PFSK-1 (cell line): Measurements from ENCODE around the gene MARCHF10.

Experiments used
- FOXP2 ChIP-seq: optimal IDR thresholded peaks from 2 replicates; pipeline ENCODE3; 2011; ENCODE audit warnings: borderline replicate concordance, control low read depth, inconsistent platforms; ENCODE audit not compliant: insufficient read depth; ENCODE audit errors: extremely low read length, extremely low read depth
- POLR2AphosphoS5 ChIP-seq: IDR thresholded peaks from 2 replicates; pipeline ENCODE4 v1.6.1; 2012; ENCODE audit warnings: low read depth, mild to moderate bottlenecking, control low read depth, low read length, moderate library complexity
- SIN3A ChIP-seq: IDR thresholded peaks from 2 replicates; pipeline ENCODE4 v1.6.1; 2012; ENCODE audit warnings: mild to moderate bottlenecking, low read length, moderate library complexity, borderline replicate concordance; ENCODE audit not compliant: insufficient read depth
- TAF1 ChIP-seq: IDR thresholded peaks from 2 replicates; pipeline ENCODE4 v1.6.1; 2012; ENCODE audit warnings: low read length, control low read depth, borderline replicate concordance; ENCODE audit not compliant: insufficient read depth
- TF ChIP-seq, protein P1 (sequence below), 2 experiments: IDR thresholded peaks; 2 replicates each; pipeline versions ENCODE4 v1.6.1 to v1.8.0; 2011 to 2012; ENCODE audit warnings: low read depth in 2 of 2, low read length in 2 of 2, control low read depth in 1 of 2, inconsistent platforms in 1 of 2, mild to moderate bottlenecking in 1 of 2, moderate library complexity in 1 of 2; ENCODE audit not compliant: insufficient read depth in 1 of 2

MARCHF10 gene

DNA sequence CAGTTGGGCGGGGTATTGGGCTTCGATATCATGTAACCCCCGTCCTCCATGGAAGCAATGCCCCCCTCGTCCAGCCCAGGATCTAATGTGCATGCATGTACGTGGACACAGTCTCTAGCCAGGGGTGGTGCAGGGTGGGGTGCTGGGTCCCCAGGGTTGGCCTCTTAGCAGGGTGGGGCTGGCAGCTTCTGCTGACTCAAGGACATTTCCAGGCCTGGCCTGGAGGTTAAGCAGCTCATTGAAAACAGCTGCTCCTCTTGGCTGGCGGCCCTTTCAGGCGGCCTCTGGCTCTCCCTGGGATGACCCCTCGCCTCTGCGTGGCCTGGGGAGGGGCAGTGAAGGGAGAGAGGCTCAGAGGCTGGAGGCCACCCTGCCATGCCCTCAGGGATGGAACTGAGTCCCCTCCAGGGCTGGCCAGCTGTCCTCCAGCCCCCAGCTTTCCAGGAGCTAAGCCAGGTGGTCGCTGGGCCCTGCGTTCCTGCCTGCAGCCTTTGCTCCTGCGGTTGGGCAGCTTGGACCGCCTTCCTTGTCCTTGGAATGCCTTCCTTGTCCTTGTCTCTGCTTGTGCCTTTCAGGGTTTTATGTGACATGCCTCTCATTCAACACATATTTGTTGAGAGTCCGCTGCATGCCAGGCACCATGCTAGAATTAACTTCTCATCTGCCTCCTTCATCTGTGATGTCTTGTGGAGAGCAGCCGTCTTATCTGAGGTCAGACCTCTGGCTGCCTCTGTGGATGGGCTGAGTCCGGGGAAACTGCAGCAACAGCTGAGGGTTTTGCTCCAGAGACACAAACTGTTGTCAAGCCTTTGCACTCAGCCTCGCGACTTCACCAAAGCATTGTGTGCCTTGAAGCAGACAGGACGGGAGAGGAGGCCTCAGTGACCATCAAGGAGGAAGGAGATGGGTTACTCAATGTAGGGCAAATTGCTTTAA, 154.0 kb downstream of the MARCHF10 start:
- TF ChIP-seq FOXP2 (no peak), POLR2AphosphoS5 (no peak; the same call in 1 of the 2 replicates), TAF1 (no peak), SIN3A (no peak)
- TF ChIP-seq, protein P1, sequence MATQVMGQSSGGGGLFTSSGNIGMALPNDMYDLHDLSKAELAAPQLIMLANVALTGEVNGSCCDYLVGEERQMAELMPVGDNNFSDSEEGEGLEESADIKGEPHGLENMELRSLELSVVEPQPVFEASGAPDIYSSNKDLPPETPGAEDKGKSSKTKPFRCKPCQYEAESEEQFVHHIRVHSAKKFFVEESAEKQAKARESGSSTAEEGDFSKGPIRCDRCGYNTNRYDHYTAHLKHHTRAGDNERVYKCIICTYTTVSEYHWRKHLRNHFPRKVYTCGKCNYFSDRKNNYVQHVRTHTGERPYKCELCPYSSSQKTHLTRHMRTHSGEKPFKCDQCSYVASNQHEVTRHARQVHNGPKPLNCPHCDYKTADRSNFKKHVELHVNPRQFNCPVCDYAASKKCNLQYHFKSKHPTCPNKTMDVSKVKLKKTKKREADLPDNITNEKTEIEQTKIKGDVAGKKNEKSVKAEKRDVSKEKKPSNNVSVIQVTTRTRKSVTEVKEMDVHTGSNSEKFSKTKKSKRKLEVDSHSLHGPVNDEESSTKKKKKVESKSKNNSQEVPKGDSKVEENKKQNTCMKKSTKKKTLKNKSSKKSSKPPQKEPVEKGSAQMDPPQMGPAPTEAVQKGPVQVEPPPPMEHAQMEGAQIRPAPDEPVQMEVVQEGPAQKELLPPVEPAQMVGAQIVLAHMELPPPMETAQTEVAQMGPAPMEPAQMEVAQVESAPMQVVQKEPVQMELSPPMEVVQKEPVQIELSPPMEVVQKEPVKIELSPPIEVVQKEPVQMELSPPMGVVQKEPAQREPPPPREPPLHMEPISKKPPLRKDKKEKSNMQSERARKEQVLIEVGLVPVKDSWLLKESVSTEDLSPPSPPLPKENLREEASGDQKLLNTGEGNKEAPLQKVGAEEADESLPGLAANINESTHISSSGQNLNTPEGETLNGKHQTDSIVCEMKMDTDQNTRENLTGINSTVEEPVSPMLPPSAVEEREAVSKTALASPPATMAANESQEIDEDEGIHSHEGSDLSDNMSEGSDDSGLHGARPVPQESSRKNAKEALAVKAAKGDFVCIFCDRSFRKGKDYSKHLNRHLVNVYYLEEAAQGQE (IDR thresholded peaks at IDR 0.05; ENCODE audit: insufficient read depth in 1 of 2, low read depth in 2 of 2, low read length in 2 of 2) = no peak

DNA sequence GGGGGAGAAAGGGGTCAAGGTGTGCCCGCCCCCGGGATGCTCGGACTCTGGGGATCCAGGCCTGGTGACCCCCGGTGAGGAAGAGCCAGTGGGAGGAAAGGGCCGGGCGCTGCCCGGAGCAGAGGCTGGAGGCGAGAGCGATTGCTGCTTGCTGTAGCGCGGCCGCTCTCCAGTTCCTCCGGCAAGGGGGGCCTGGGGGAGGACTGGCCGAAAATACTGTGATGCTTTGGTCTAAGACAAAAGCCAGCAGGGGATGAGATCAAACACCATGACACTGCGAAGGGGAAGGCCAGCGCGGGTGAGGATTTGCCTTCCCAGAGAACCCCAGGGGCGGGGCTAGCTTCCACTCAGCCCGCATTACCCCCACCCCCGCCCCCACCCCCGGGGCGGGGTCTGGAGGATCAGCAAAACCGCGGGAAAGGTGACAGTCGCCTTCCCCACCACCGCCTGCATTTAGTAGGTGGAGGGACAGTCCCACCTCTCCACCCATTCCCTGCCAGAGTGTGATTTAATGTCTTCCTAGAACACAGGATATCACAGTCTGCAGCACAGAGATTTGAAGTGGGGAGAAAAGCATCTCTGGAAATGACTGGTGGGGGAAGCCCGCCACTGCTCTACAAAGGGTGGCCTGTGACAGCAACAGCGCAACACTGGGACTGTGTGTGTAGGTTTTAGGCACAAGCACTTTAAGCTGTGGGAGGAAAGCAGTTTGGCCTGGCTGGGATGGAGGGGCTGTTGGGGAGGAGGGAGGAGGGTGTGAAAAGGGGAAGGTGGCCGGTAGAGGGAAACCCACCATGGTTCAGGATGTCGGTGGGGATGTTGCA, 154.9 kb downstream of the MARCHF10 start:
- TF ChIP-seq POLR2AphosphoS5 = no peak
- TF ChIP-seq, protein P1 (IDR thresholded peaks at IDR 0.05; ENCODE audit: insufficient read depth in 1 of 2, low read depth in 2 of 2, low read length in 2 of 2) = 0 out of 4 replicates have a peak, but pooled peaks of 1 of the 2 experiments have one; percentile 13
- peak; percentile 24; the same call in 1 of the 2 replicates for TF ChIP-seq SIN3A
- TF ChIP-seq TAF1 = no peak
- peak; percentile 47 for TF ChIP-seq FOXP2

DNA sequence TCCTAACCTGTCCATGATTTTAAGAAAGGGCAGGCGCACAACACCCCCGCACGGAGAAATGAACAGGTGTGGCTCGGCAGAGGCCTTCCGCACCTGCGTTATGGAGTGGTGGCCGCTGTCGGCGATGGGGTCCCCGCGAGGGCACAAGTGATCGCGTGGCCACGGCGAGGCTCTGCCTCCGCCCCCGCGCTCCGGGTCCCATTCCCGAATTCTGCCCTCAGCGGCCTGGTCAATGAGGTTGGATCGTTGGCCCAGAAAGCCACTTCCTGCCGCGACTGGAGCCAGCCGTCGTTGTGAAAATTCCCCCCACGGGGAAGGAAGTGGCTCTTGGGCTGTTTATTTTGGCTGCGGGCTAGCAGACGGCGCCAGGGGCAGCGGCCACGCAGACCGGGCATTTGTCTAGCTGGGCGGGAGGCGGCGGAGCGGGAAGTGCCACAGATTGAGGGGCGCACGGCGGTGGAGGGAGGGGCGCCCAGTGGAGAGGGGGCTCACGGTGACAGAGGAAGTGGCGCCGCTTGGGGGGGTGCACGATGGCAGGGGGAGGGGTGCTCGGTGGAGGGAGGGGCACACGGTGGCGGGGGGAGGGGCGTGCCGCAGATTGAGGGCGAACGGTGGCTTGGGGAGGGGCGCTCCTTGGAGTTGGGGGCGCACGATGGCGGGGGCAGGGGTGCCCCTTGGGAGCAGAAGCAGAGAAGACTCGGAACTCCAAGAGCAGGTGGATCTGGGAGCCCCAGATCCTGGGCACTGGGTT, 155.7 kb downstream of the MARCHF10 start:
- no peak for TF ChIP-seq SIN3A
- peak; percentile 58; the same call in 1 of the 2 replicates for TF ChIP-seq TAF1
- peak; percentile 25; the same call in 1 of the 2 replicates for TF ChIP-seq POLR2AphosphoS5
- TF ChIP-seq, protein P1 (IDR thresholded peaks at IDR 0.05; ENCODE audit: insufficient read depth in 1 of 2, low read depth in 2 of 2, low read length in 2 of 2) = peak; percentile 36 to 77; a peak in 2 of 4 replicates
- TF ChIP-seq FOXP2 = peak; percentile 15
